ENCODE measurements around the gene RAD9A.

GRCh38 chr11:67440229-67441097, 48.7 kb downstream of the RAD9A start:
- TF ChIP-seq, protein P1, sequence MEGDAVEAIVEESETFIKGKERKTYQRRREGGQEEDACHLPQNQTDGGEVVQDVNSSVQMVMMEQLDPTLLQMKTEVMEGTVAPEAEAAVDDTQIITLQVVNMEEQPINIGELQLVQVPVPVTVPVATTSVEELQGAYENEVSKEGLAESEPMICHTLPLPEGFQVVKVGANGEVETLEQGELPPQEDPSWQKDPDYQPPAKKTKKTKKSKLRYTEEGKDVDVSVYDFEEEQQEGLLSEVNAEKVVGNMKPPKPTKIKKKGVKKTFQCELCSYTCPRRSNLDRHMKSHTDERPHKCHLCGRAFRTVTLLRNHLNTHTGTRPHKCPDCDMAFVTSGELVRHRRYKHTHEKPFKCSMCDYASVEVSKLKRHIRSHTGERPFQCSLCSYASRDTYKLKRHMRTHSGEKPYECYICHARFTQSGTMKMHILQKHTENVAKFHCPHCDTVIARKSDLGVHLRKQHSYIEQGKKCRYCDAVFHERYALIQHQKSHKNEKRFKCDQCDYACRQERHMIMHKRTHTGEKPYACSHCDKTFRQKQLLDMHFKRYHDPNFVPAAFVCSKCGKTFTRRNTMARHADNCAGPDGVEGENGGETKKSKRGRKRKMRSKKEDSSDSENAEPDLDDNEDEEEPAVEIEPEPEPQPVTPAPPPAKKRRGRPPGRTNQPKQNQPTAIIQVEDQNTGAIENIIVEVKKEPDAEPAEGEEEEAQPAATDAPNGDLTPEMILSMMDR (conservative IDR thresholded peaks at IDR 0.05 in 1 of 2, IDR thresholded peaks at IDR 0.05 in 1 of 2; ENCODE audit: low read depth in 1 of 2, low read length in 2 of 2) = no peak
- TF ChIP-seq EZH2 (IDR thresholded peaks at IDR 0.05; ENCODE audit: low read length, missing control alignments) = no peak

Data from fibroblast of lung (primary cell).